Measurements from ENCODE around the gene TM7SF3.
A peak's percentile ranks its signal among the peaks of the same experiment; 100 is the strongest.

Gene TM7SF3

DNA sequence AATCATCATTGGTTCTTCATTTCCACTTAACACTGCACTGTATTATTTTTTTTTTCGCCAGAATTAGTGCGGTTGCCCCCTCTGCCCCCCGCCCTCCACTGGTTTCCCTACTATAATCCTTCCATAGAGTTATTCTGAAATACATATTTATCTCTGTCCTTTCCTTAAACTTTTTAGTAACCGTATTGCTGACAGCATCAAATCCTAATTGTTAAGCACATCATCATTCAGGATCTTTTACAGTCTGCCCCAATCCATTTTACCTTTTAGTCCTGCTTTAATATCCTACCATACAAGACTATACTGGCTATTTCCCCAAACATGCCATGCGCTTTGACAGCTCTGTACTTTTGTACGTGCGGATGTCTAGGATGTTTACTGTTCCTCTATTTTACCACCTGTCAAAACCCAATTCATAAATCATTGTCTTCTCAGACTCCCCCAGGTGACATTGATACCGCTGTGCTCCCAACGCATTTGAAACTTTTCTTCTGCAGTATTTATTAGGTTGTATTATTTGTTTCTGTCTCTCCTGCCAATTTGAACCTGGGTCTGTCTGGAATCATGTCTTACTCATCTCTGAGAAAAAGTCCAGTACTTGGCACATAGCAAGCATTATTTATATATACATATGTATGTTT lies 74.9 kb downstream of the TM7SF3 start:
- peak; percentile 32 for DNase-seq
- in situ Hi-C loops (cut with HindIII; ENCODE audit: low pct_ligation_motif_present, low pct_unique_long_range_greater_than_20kb, low sequenced_read_pairs) = no loop called here

- no peak for DNase-seq
- in situ Hi-C loops (cut with HindIII; ENCODE audit: low pct_ligation_motif_present, low pct_unique_long_range_greater_than_20kb, low sequenced_read_pairs) = no loop called here
Observed at GRCh38 chr12:26938701-26939062, 75.5 kb downstream of the TM7SF3 start.

DNA sequence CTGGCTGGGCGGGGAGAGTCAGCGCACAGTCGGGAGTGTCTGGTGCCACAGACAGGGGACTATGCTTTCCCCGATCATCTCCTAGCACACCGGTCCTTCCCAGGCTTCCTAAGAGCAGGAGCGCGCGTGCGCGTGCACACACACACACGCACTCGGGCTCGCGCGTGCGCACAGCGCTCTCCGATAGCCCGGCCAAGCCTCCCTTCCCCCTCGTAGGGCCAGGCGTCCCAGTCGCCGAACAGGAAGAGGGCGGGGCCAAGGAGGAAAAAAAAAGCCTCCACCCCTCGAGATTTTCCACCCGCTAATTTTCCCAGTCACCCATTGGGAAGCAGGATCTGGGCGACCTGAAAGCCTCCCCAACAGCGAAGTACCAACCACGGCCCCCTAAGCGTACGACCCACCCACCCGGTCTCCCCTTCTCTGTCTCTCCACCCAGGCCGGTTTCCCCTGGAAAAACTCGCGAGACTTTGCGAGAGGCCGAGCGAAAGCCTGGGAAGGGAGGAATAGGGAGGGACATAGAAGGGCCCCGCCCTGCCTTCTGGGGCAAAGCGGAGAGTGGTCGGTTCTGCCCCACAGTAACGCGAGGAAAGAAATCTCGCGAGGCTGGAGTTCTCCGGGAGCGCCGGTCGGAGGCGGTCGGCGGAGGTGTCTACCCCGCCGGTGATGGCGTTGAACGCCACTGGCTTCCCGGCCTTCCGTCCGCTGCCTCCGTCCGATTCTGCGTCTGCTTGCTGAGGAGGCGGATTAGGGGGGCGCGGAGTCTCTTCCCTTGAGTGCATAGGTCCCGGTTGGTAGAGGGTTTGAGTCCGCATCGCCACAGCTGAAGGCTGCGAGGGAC lies 76.1 kb downstream of the TM7SF3 start, which contains the start of the genes FGFR1OP2 and INTS13:
Gene FGFR1OP2 (plus strand): TSS at position 608 of the 838 bp plus-strand sequence. CDS start 15,689 bp downstream, outside the sequence.
Gene INTS13 (minus strand): TSS at position 119 of the 838 bp plus-strand sequence. CDS start 1,178 bp downstream, outside the sequence.
- in situ Hi-C loops (cut with HindIII; ENCODE audit: low pct_ligation_motif_present, low pct_unique_long_range_greater_than_20kb, low sequenced_read_pairs) = no loop called here

DNA sequence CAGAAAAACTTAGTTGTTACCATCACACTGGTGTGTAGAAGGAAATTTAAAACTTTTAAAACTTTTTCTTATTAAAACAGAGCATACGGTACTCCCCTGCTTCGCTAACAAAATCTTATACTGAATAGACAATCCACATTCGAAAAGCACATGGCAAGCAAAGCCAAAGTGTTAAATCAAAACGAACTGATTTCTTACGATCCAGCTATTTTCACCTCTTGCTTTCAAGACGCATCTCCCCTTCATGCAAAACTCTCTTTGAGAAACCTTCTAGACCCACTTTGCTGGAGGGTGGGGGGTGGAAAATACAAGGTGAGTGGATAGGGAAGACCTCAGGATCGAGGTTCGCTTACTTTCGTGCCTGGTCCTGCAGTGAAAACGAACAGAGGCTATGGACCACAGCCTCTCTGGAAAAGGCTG lies 76.7 kb downstream of the TM7SF3 start:
- in situ Hi-C loops (cut with HindIII; ENCODE audit: low pct_ligation_motif_present, low pct_unique_long_range_greater_than_20kb, low sequenced_read_pairs) = no loop called here
- DNase-seq = no peak

More for the DNA sequence above, 76.1 kb downstream of the TM7SF3 start, which contains the start of the genes FGFR1OP2 and INTS13:
- peak; percentile 100 for DNase-seq

- DNase-seq = no peak
- in situ Hi-C loops (cut with HindIII; ENCODE audit: low pct_ligation_motif_present, low pct_unique_long_range_greater_than_20kb, low sequenced_read_pairs) = no loop called here
Observed at GRCh38 chr12:26936559-26937442, 77.4 kb downstream of the TM7SF3 start.

- in situ Hi-C loops (cut with HindIII; ENCODE audit: low pct_ligation_motif_present, low pct_unique_long_range_greater_than_20kb, low sequenced_read_pairs) = no loop called here
- DNase-seq = no peak
Observed at GRCh38 chr12:26935636-26936378, 78.4 kb downstream of the TM7SF3 start.

- in situ Hi-C loops (cut with HindIII; ENCODE audit: low pct_ligation_motif_present, low pct_unique_long_range_greater_than_20kb, low sequenced_read_pairs) = no loop called here
- DNase-seq = no peak
Observed at GRCh38 chr12:26929590-26929989, 84.6 kb downstream of the TM7SF3 start.

DNA sequence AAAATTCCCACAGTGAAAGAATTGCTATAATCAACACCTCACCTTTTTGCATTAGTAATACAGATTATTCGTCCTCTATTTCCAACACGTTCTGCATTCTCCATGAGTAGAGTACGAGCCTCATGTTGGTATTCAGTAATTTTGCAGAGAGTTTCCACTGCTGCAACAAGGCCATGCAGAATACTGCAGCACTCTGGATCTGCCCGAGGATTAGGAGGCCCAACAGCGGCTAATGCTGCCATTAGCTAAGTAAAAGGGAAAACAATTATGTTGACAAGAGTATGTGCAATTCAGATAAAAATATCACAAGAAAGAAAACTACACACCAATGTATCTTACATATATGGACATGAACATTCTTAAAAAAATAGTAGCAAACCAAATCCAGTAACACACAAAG lies 85.5 kb downstream of the TM7SF3 start:
- in situ Hi-C loops (cut with HindIII; ENCODE audit: low pct_ligation_motif_present, low pct_unique_long_range_greater_than_20kb, low sequenced_read_pairs) = no loop called here
- DNase-seq = no peak
